IMR-90 (cell line): ENCODE data around the gene CLASP1. TPM values are rescaled to one million over a fixed set of nuclear protein-coding genes. Genes with fewer than 3 reads are reported as not detected.
"Not testable (repeated sequence)": the region's sequence is repeated elsewhere in the genome, so short reads cannot be mapped to it uniquely, and the experiment has no call there.

ENCODE experiments used
- ATAC-seq: fragments of 200-7000 bp; cut with Tn5 transposase; 2 replicates; pipeline ENCODE4 v1.9.1; 2020; ENCODE audit warnings: low read depth, mild to moderate bottlenecking, moderate library complexity
- BruUV-seq: library from RNA; stranded (reverse); fragments of 400-500 nt; replicated peaks from 2 replicates; lab custom pipeline; 2021; lab: Mats Ljungman, UMichigan
- CTCF ChIA-PET: fragments of 300-600 bp; formaldehyde crosslinking; extraction: SDS; loops from one replicate; lab custom pipeline; 2021; ENCODE audit warnings: antibody characterized with exemption; lab: Yijun Ruan, JAX
- POLR2A ChIA-PET: fragments of 300-600 bp; sonication (Branson Sonifier 250); formaldehyde crosslinking; loops from one replicate; lab custom pipeline; 2022; ENCODE audit warnings: antibody characterized with exemption; ENCODE audit not compliant: unreplicated experiment; lab: Charles Lee
- DNase-seq: peaks from one replicate; pipeline ENCODE4 v3.0.0; 2013
- H2AFZ ChIP-seq: replicated peaks from 2 replicates; pipeline ENCODE3; 2013; ENCODE audit warnings: low read length, mild to moderate bottlenecking; ENCODE audit not compliant: poor library complexity
- H2AK5ac ChIP-seq: 2 replicates; pipeline ENCODE4 v1.6.1; 2013; ENCODE audit warnings: low read depth, low read length, inconsistent platforms
- H2AK9ac ChIP-seq: replicated peaks from 2 replicates; pipeline ENCODE3; 2013; ENCODE audit warnings: mild to moderate bottlenecking, low read depth, low read length, moderate library complexity; ENCODE audit not compliant: poor library complexity
- H2BK120ac ChIP-seq: 2 replicates; pipeline ENCODE4 v1.6.1; 2013; ENCODE audit warnings: low read depth, low read length, inconsistent platforms
- H2BK15ac ChIP-seq: 3 replicates; pipeline ENCODE4 v1.6.1; 2013; ENCODE audit warnings: low read depth, low read length, inconsistent platforms
- H2BK20ac ChIP-seq: 2 replicates; pipeline ENCODE4 v1.6.1; 2013; ENCODE audit warnings: low read depth, mild to moderate bottlenecking, inconsistent platforms, low read length, moderate library complexity
- H2BK5ac ChIP-seq: 2 replicates; pipeline ENCODE4 v1.6.1; 2013; ENCODE audit warnings: mild to moderate bottlenecking, low read depth, low read length, inconsistent platforms; ENCODE audit not compliant: poor library complexity, severe bottlenecking
- H3K14ac ChIP-seq: replicated peaks from 2 replicates; pipeline ENCODE4 v1.6.1; 2013; ENCODE audit warnings: low read depth, low read length, inconsistent platforms
- H3K18ac ChIP-seq: 2 replicates; pipeline ENCODE4 v1.6.1; 2013; ENCODE audit warnings: low read depth, low read length, control low read depth
- H3K23ac ChIP-seq: 2 replicates; pipeline ENCODE4 v1.6.1; 2013; ENCODE audit warnings: low read depth, low read length, inconsistent platforms
- H3K27ac ChIP-seq: 2 replicates; pipeline ENCODE4 v1.5.1; 2013; ENCODE audit warnings: mild to moderate bottlenecking, control low read depth, low read length; ENCODE audit not compliant: insufficient read depth
- H3K27me3 ChIP-seq: 2 replicates; pipeline ENCODE4 v1.6.1; 2013; ENCODE audit warnings: low read length; ENCODE audit not compliant: control insufficient read depth, insufficient read depth
- H3K36me3 ChIP-seq: 2 replicates; pipeline ENCODE4 v1.6.1; 2013; ENCODE audit warnings: low read length, mixed read lengths; ENCODE audit not compliant: control insufficient read depth, insufficient read depth
- H3K4ac ChIP-seq: 2 replicates; pipeline ENCODE4 v1.6.1; 2013; ENCODE audit warnings: low read depth, low read length, inconsistent platforms
- H3K4me1 ChIP-seq: 2 replicates; pipeline ENCODE4 v1.6.1; 2013; ENCODE audit warnings: low read length, mixed read lengths; ENCODE audit not compliant: control insufficient read depth, insufficient read depth
- H3K4me2 ChIP-seq: 2 replicates; pipeline ENCODE4 v1.6.1; 2013; ENCODE audit warnings: low read depth, mild to moderate bottlenecking, control low read depth, low read length, moderate library complexity
- H3K4me3 ChIP-seq: 2 replicates; pipeline ENCODE4 v1.5.1; 2013; ENCODE audit warnings: low read depth, mild to moderate bottlenecking, control low read depth, low read length, moderate library complexity; ENCODE audit not compliant: insufficient read depth
- H3K56ac ChIP-seq: 2 replicates; pipeline ENCODE4 v1.6.1; 2013; ENCODE audit warnings: low read length, inconsistent platforms; ENCODE audit not compliant: insufficient read depth; ENCODE audit errors: extremely low read depth
- H3K79me1 ChIP-seq, 2 experiments: 2 replicates each; pipeline ENCODE4 v1.6.1; 2013; ENCODE audit warnings: low read length in 2 of 2, inconsistent platforms in 1 of 2, low read depth in 1 of 2
- H3K9ac ChIP-seq: 2 replicates; pipeline ENCODE4 v1.6.1; 2013; ENCODE audit warnings: low read depth, low read length, control low read depth
- H3K9me1 ChIP-seq: 2 replicates; pipeline ENCODE4 v1.6.1; 2013; ENCODE audit warnings: low read length, inconsistent platforms; ENCODE audit not compliant: insufficient read depth
- H3K9me3 ChIP-seq: 2 replicates; pipeline ENCODE4 v1.6.1; 2013; ENCODE audit warnings: low read length; ENCODE audit not compliant: control insufficient read depth, insufficient read depth
- H4K20me1 ChIP-seq: 2 replicates; pipeline ENCODE4 v1.6.1; 2013; ENCODE audit warnings: low read length, inconsistent platforms; ENCODE audit not compliant: insufficient read depth
- H4K5ac ChIP-seq: 2 replicates; pipeline ENCODE4 v1.6.1; 2013; ENCODE audit warnings: mild to moderate bottlenecking, low read depth, low read length, control low read depth
- H4K8ac ChIP-seq, 2 experiments: 2 replicates each; pipeline ENCODE4 v1.6.1; 2013; ENCODE audit warnings: low read depth in 2 of 2, low read length in 2 of 2, control low read depth in 1 of 2, inconsistent platforms in 1 of 2
- H4K91ac ChIP-seq: 2 replicates; pipeline ENCODE4 v1.6.1; 2013; ENCODE audit warnings: low read depth, low read length, inconsistent platforms; ENCODE audit not compliant: insufficient read depth
- MAFK ChIP-seq: IDR thresholded peaks from 2 replicates; pipeline ENCODE4 v1.6.1; 2012; ENCODE audit warnings: low read depth, low read length, improper control_type of control experiment
- MXI1 ChIP-seq: IDR thresholded peaks from 2 replicates; pipeline ENCODE4 v1.6.1; 2012; ENCODE audit warnings: low read depth, mild to moderate bottlenecking, low read length, moderate library complexity, borderline replicate concordance
- USF2 ChIP-seq: fragments of 150-350 bp; IDR thresholded peaks from 2 replicates; pipeline ENCODE4 v1.6.1; 2017; ENCODE audit warnings: mild to moderate bottlenecking, antibody characterized with exemption, low read length, low read depth
- WGBS, 2 experiments: methylation state at CpG; one replicate each; pipeline versions ENCODE4 v1.1.5 to v1.1.7; 2013; ENCODE audit warnings: missing lambda C conversion rate in 2 of 2; ENCODE audit not compliant: insufficient read length in 1 of 2; ENCODE audit errors: extremely low coverage in 2 of 2; 5-methylcytosine and 5-hydroxymethylcytosine counted together
- dilution Hi-C: fragments of 300-500 bp; cut with HindIII; formaldehyde crosslinking; loops from one replicate; pipeline ENCODE4 v1.14.3; 2018; ENCODE audit warnings: low sequenced_read_pairs; ENCODE audit not compliant: unreplicated experiment
- in situ Hi-C: fragments of 300-500 bp; cut with MboI; formaldehyde crosslinking; loops from 3 replicates; pipeline ENCODE4 v1.14.3; 2019; ENCODE audit warnings: low sequenced_read_pairs, inconsistent platforms, mixed read lengths
- intact Hi-C: fragments of 100-400 bp; cut with micrococcal nuclease; formaldehyde crosslinking; loops from 2 replicates; pipeline ENCODE4 v1.10.0; 2022
- polyA plus RNA-seq, 3 experiments: library from polyadenylated mRNA; depleted of rRNA; stranded (reverse); fragments of >200 nt; gene quantifications; 2 replicates each; pipeline ENCODE4 v1.2.3, GENCODE V29; 2012; ENCODE audit warnings: low replicate concordance in 1 of 3
- total RNA-seq: library from RNA; depleted of rRNA; stranded (reverse); fragments of >200 nt; gene quantifications from 2 replicates; pipeline ENCODE4 v1.2.3, GENCODE V29; 2012
- TF ChIP-seq, protein P1 (sequence below): fragments of 150-350 bp; IDR thresholded peaks from 2 replicates; pipeline ENCODE4 v1.6.1; 2016; ENCODE audit warnings: low read depth, mild to moderate bottlenecking, low read length, moderate library complexity, borderline replicate concordance

CLASP1 gene
- total and polyA plus RNA-seq, 2 of the 4 experiments (the other 2 are of a cell fraction), result 12.3 to 33.7 TPM

GRCh38 chr2:121316986-121317385 is 332.3 kb downstream of the CLASP1 start:
- Histone ChIP-seq H4K20me1 (no peaks in the 10 kb centered on the region), H2BK120ac (no peak overlapping the region), H4K5ac (no peak overlapping the region), H3K4me3 (no peak overlapping the region), H3K56ac (no peak overlapping the region), H3K4me1 (no peaks in the 10 kb centered on the region), H3K9me1 (no peaks in the 10 kb centered on the region), H3K23ac (no peak overlapping the region), H2AK5ac (no peak overlapping the region), H3K4me2 (no peak overlapping the region), H3K79me1 (no peaks in the 10 kb centered on the region), H2BK20ac (no peak overlapping the region), H2AK9ac (no peak overlapping the region), H3K9me3 (no peaks in the 10 kb centered on the region), H3K27me3 (peaks cover 17% of the 10 kb centered on the region), H3K14ac (no peak overlapping the region), H3K27ac (no peak overlapping the region), H4K8ac (no peak overlapping the region), H3K9ac (no peak overlapping the region), H2AFZ (no peak overlapping the region), H2BK5ac (no peak overlapping the region), H4K91ac (no peak overlapping the region), H3K36me3 (no peaks in the 10 kb centered on the region), H2BK15ac (no peak overlapping the region), H3K4ac (no peak overlapping the region), H3K18ac (no peak overlapping the region)
- ATAC-seq, result no peak
- WGBS, 2 experiments, result 100% methylated on average over 2 of the region's 7 CpGs; no CpG with 5 or more reads in 1 of the 2 experiments
- BruUV-seq, result no TSS peak
- no peak for DNase-seq
- intact Hi-C loops, result no loop called here
- TF ChIP-seq MAFK (no peak), MXI1 (no peak), USF2 (no peak)
- TF ChIP-seq, protein P1, sequence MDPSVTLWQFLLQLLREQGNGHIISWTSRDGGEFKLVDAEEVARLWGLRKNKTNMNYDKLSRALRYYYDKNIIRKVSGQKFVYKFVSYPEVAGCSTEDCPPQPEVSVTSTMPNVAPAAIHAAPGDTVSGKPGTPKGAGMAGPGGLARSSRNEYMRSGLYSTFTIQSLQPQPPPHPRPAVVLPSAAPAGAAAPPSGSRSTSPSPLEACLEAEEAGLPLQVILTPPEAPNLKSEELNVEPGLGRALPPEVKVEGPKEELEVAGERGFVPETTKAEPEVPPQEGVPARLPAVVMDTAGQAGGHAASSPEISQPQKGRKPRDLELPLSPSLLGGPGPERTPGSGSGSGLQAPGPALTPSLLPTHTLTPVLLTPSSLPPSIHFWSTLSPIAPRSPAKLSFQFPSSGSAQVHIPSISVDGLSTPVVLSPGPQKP, result no peak
- ChIA-PET POLR2A (no interaction called here), CTCF (no interaction called here)
- dilution Hi-C loops, result no loop called here
- in situ Hi-C loops, result no loop called here

GRCh38 chr2:121313701-121314100 is 335.6 kb downstream of the CLASP1 start:
- ATAC-seq, H2AK9ac ChIP-seq, H2BK120ac ChIP-seq, H4K8ac ChIP-seq, H3K4ac ChIP-seq, H2BK15ac ChIP-seq, H3K9me3 ChIP-seq, dilution Hi-C loops, H3K18ac ChIP-seq, H3K36me3 ChIP-seq, H3K79me1 ChIP-seq, H3K56ac ChIP-seq, H4K20me1 ChIP-seq, H3K4me1 ChIP-seq, H3K4me3 ChIP-seq, H3K27ac ChIP-seq, H3K4me2 ChIP-seq, H4K5ac ChIP-seq, H3K9ac ChIP-seq, H3K23ac ChIP-seq, H3K9me1 ChIP-seq, DNase-seq, BruUV-seq, H3K14ac ChIP-seq, in situ Hi-C loops, H4K91ac ChIP-seq, H2BK5ac ChIP-seq, H2BK20ac ChIP-seq, H2AFZ ChIP-seq, POLR2A ChIA-PET, H2AK5ac ChIP-seq: not testable (repeated sequence)
- H3K27me3 ChIP-seq, result peaks cover 12% of the 10 kb centered on the region
- intact Hi-C loops, result loop anchor here (5.0 kb wide), 1 partner anchor 46 kb away; no protein-coding TSS in a partner anchor
- no CpG with 5 or more reads among the region's 15 CpGs for WGBS, 2 experiments
- CTCF ChIA-PET, result interaction anchor here (0.6 kb wide), 1 partner anchor 40 kb away, joined by 4 read pairs; no protein-coding TSS in a partner anchor
